ENCODE results near the gene ZBED2.

GRCh38 chr3:111594205-111594604 is 941 bp downstream of the ZBED2 start:
- TF ChIP-seq, protein P1, sequence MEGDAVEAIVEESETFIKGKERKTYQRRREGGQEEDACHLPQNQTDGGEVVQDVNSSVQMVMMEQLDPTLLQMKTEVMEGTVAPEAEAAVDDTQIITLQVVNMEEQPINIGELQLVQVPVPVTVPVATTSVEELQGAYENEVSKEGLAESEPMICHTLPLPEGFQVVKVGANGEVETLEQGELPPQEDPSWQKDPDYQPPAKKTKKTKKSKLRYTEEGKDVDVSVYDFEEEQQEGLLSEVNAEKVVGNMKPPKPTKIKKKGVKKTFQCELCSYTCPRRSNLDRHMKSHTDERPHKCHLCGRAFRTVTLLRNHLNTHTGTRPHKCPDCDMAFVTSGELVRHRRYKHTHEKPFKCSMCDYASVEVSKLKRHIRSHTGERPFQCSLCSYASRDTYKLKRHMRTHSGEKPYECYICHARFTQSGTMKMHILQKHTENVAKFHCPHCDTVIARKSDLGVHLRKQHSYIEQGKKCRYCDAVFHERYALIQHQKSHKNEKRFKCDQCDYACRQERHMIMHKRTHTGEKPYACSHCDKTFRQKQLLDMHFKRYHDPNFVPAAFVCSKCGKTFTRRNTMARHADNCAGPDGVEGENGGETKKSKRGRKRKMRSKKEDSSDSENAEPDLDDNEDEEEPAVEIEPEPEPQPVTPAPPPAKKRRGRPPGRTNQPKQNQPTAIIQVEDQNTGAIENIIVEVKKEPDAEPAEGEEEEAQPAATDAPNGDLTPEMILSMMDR (IDR thresholded peaks at IDR 0.05): no peak
- TF ChIP-seq POLR2A (IDR thresholded peaks at IDR 0.05): no peak
